Activated CD8-positive, alpha-beta memory T cell treated with anti-CD3 and anti-CD28 coated beads, Interleukin-2, amount 50 U/mL, for 48 hours (primary cell): Measurements from ENCODE around the gene THSD4.

ENCODE experiments used
- DNase-seq: peaks from one replicate; pipeline ENCODE4 v3.0.0-alpha.2; 2020

THSD4 gene

GRCh38 chr15:71568227-71568626 is 453.0 kb downstream of the THSD4 start:
- no peak for DNase-seq

GRCh38 chr15:71570736-71571135 is 455.5 kb downstream of the THSD4 start:
- no peak for DNase-seq

- DNase-seq: no peak
These were observed 456.4 kb downstream of the THSD4 start for GRCh38 chr15:71571641-71572040.

- DNase-seq: no peak
These were observed 457.3 kb downstream of the THSD4 start for GRCh38 chr15:71572452-71573053.

- DNase-seq: no peak
These were observed 458.3 kb downstream of the THSD4 start for GRCh38 chr15:71573599-71573998.

GRCh38 chr15:71575474-71576045 is 460.3 kb downstream of the THSD4 start:
- DNase-seq: no peak

GRCh38 chr15:71577071-71577470 is 461.8 kb downstream of the THSD4 start:
- no peak for DNase-seq

- DNase-seq: no peak
These were observed 466.2 kb downstream of the THSD4 start for GRCh38 chr15:71581398-71581930.

GRCh38 chr15:71585159-71585558 is 469.9 kb downstream of the THSD4 start:
- no peak for DNase-seq

GRCh38 chr15:71586463-71586862 is 471.2 kb downstream of the THSD4 start:
- DNase-seq: no peak

- no peak for DNase-seq
These were observed 473.5 kb downstream of the THSD4 start for GRCh38 chr15:71588746-71589145.

- DNase-seq: no peak
These were observed 475.8 kb downstream of the THSD4 start for GRCh38 chr15:71591057-71591456.

- DNase-seq: no peak
These were observed 476.9 kb downstream of the THSD4 start for GRCh38 chr15:71592203-71592602.

- DNase-seq: no peak
These were observed 480.7 kb downstream of the THSD4 start for GRCh38 chr15:71595846-71596553.

- DNase-seq: no peak
These were observed 481.4 kb downstream of the THSD4 start for GRCh38 chr15:71596672-71597071.

- DNase-seq: no peak
These were observed 481.9 kb downstream of the THSD4 start for GRCh38 chr15:71597126-71597525.

GRCh38 chr15:71597637-71598036 is 482.4 kb downstream of the THSD4 start:
- DNase-seq: no peak

GRCh38 chr15:71598741-71599140 is 483.5 kb downstream of the THSD4 start:
- no peak for DNase-seq

- no peak for DNase-seq
These were observed 484.3 kb downstream of the THSD4 start for GRCh38 chr15:71599418-71600151.

- DNase-seq: no peak
These were observed 485.0 kb downstream of the THSD4 start for GRCh38 chr15:71600237-71600636.

GRCh38 chr15:71601038-71601834 is 486.0 kb downstream of the THSD4 start:
- no peak for DNase-seq

GRCh38 chr15:71603379-71603778 is 488.1 kb downstream of the THSD4 start:
- no peak for DNase-seq

- no peak for DNase-seq
These were observed 492.1 kb downstream of the THSD4 start for GRCh38 chr15:71607383-71607782.
